H1 (cell line): ENCODE measurements around the gene PTPN2. TPM values are rescaled to one million over a fixed set of nuclear protein-coding genes. Genes with fewer than 3 reads are reported as not detected.

Experiments used
- CTCF ChIA-PET: fragments of 300-600 bp; sonication (Branson Sonifier 250); formaldehyde crosslinking; loops from one replicate; lab custom pipeline; 2021; ENCODE audit not compliant: partially characterized antibody; lab: Charles Lee
- POLR2A ChIA-PET: fragments of 300-600 bp; sonication (Branson Sonifier 250); formaldehyde crosslinking; loops from one replicate; lab custom pipeline; 2021; ENCODE audit warnings: inconsistent platforms; ENCODE audit not compliant: partially characterized antibody; lab: Charles Lee
- DNase-seq, 2 experiments: peaks; one replicate each; pipeline versions ENCODE4 v3.0.0 to v3.0.0-alpha.2; 2010 to 2022; ENCODE audit warnings: low spot score in 2 of 2, low read depth in 1 of 2, mixed read lengths in 1 of 2
- FAIRE-seq: peaks from 2 replicates; lab custom pipeline; 2011; peaks lifted over from hg19 to GRCh38; lab: Jason Lieb, UNC
- H2AFZ ChIP-seq: 2 replicates; pipeline ENCODE4 v1.8.1; 2012; ENCODE audit warnings: low read length, inconsistent platforms
- H2AK5ac ChIP-seq: 2 replicates; pipeline ENCODE4 v1.6.1; 2013; ENCODE audit warnings: low read depth, low read length
- H2BK120ac ChIP-seq: replicated peaks from 2 replicates; pipeline ENCODE3; 2013; ENCODE audit warnings: low read depth, low read length, inconsistent platforms
- H2BK12ac ChIP-seq: 2 replicates; pipeline ENCODE4 v1.6.1; 2013; ENCODE audit warnings: low read depth, low read length
- H2BK15ac ChIP-seq: 2 replicates; pipeline ENCODE4 v1.6.1; 2013; ENCODE audit warnings: low read length
- H2BK20ac ChIP-seq: 2 replicates; pipeline ENCODE4 v1.6.1; 2013; ENCODE audit warnings: low read length
- H2BK5ac ChIP-seq: 2 replicates; pipeline ENCODE4 v1.6.1; 2013; ENCODE audit warnings: low read depth, low read length
- H3K14ac ChIP-seq: 2 replicates; pipeline ENCODE4 v1.6.1; 2013; ENCODE audit warnings: inconsistent platforms; ENCODE audit not compliant: insufficient read length
- H3K18ac ChIP-seq: 2 replicates; pipeline ENCODE4 v1.6.1; 2013; ENCODE audit warnings: low read length; ENCODE audit errors: extremely low read depth
- H3K23ac ChIP-seq: 2 replicates; pipeline ENCODE4 v1.6.1; 2013; ENCODE audit warnings: inconsistent platforms; ENCODE audit not compliant: insufficient read length
- H3K23me2 ChIP-seq: 2 replicates; pipeline ENCODE4 v1.6.1; 2013; ENCODE audit warnings: low read depth, low read length
- H3K27ac ChIP-seq: 2 replicates; pipeline ENCODE4 v1.6.1; 2011; ENCODE audit warnings: low read depth, low read length, inconsistent platforms
- H3K27me3 ChIP-seq, 4 experiments: replicated peaks in 1 of 4; 1 replicate in 1 of 4; 2 replicates in 3 of 4; pipeline versions ENCODE4 v1.6.1 to v1.8.1; 2011 to 2013; ENCODE audit warnings: low read length in 3 of 4, mild to moderate bottlenecking in 3 of 4, inconsistent platforms in 2 of 4, mixed read lengths in 2 of 4, moderate library complexity in 1 of 4; ENCODE audit not compliant: control insufficient read depth in 3 of 4, insufficient read depth in 3 of 4; ENCODE audit errors: extremely low read depth in 1 of 4
- H3K36me3 ChIP-seq, 4 experiments: 2 replicates each; pipeline versions ENCODE4 v1.6.1 to v1.8.1; 2011 to 2013; ENCODE audit warnings: mild to moderate bottlenecking in 4 of 4, low read length in 3 of 4, moderate library complexity in 2 of 4, control low read depth in 1 of 4, inconsistent platforms in 1 of 4; ENCODE audit not compliant: insufficient read depth in 4 of 4, control insufficient read depth in 2 of 4
- H3K4ac ChIP-seq: replicated peaks from 2 replicates; pipeline ENCODE3; 2013; ENCODE audit warnings: low read length, low read depth, mixed read lengths, inconsistent platforms; ENCODE audit not compliant: insufficient read length
- H3K4me1 ChIP-seq, 4 experiments: replicated peaks in 1 of 4; 1 replicate in 1 of 4; 2 replicates in 3 of 4; pipeline versions ENCODE4 v1.6.1 to v1.8.1; 2011 to 2013; ENCODE audit warnings: low read length in 3 of 4, inconsistent platforms in 2 of 4, mixed read lengths in 1 of 4; ENCODE audit not compliant: insufficient read depth in 4 of 4, control insufficient read depth in 3 of 4
- H3K4me2 ChIP-seq, 2 experiments: 2 replicates each; pipeline versions ENCODE4 v1.6.1 to v1.8.1; 2011 to 2013; ENCODE audit warnings: low read depth in 2 of 2, low read length in 2 of 2, control low read depth in 1 of 2, inconsistent platforms in 1 of 2, mild to moderate bottlenecking in 1 of 2; ENCODE audit not compliant: insufficient read depth in 1 of 2
- H3K4me3 ChIP-seq, 4 experiments: fragments of 200-600, 300-600 bp in 1 of 4; sonication (generic), shearing (Covaris generic), sonication (Bioruptor Twin) in 1 of 4; 2 replicates each; pipeline versions ENCODE4 v1.5.1 to v1.8.1; 2011 to 2016; ENCODE audit warnings: low read length in 4 of 4, low read depth in 3 of 4, control low read depth in 2 of 4, inconsistent platforms in 2 of 4, mild to moderate bottlenecking in 2 of 4, mixed read lengths in 1 of 4, moderate library complexity in 1 of 4; ENCODE audit not compliant: insufficient read depth in 2 of 4; ENCODE audit errors: extremely low read depth in 1 of 4
- H3K56ac ChIP-seq: replicated peaks from 2 replicates; pipeline ENCODE3; 2013; ENCODE audit warnings: low read depth, mild to moderate bottlenecking, mixed read lengths, low read length, inconsistent platforms; ENCODE audit not compliant: insufficient read length
- H3K79me1 ChIP-seq: 2 replicates; pipeline ENCODE4 v1.6.1; 2013; ENCODE audit warnings: low read depth, low read length, control low read depth
- H3K79me2 ChIP-seq, 2 experiments: 2 replicates each; pipeline versions ENCODE4 v1.6.1 to v1.8.1; 2012 to 2013; ENCODE audit warnings: low read length in 2 of 2, mild to moderate bottlenecking in 2 of 2, inconsistent platforms in 1 of 2; ENCODE audit not compliant: insufficient read depth in 2 of 2, control insufficient read depth in 1 of 2
- H3K9ac ChIP-seq, 4 experiments: replicated peaks in 1 of 4; 1 replicate in 1 of 4; 2 replicates in 3 of 4; pipeline versions ENCODE4 v1.6.1 to v1.8.1; 2011 to 2013; ENCODE audit warnings: low read depth in 3 of 4, low read length in 3 of 4, control low read depth in 2 of 4, mild to moderate bottlenecking in 2 of 4, moderate library complexity in 2 of 4, inconsistent platforms in 1 of 4; ENCODE audit errors: extremely low read depth in 1 of 4
- H3K9me3 ChIP-seq, 2 experiments: 2 replicates each; pipeline versions ENCODE4 v1.6.1 to v1.8.1; 2012 to 2013; ENCODE audit warnings: mild to moderate bottlenecking in 2 of 2, moderate library complexity in 2 of 2, control low read depth in 1 of 2, inconsistent platforms in 1 of 2, low read depth in 1 of 2, low read length in 1 of 2, mixed read lengths in 1 of 2; ENCODE audit not compliant: insufficient read depth in 2 of 2
- H4K20me1 ChIP-seq, 2 experiments: replicated peaks in 1 of 2; 2 replicates each; pipeline versions ENCODE3 to v1.8.1; 2011 to 2013; ENCODE audit warnings: inconsistent platforms in 2 of 2, low read length in 2 of 2, mild to moderate bottlenecking in 1 of 2; ENCODE audit not compliant: insufficient read depth in 2 of 2, control insufficient read depth in 1 of 2
- H4K5ac ChIP-seq: 2 replicates; pipeline ENCODE4 v1.6.1; 2013; ENCODE audit warnings: low read length, low read depth, mixed read lengths, inconsistent platforms; ENCODE audit not compliant: insufficient read length
- H4K8ac ChIP-seq: 2 replicates; pipeline ENCODE4 v1.8.0; 2013; ENCODE audit warnings: mild to moderate bottlenecking, moderate library complexity, low read length, inconsistent platforms; ENCODE audit not compliant: insufficient read depth; ENCODE audit errors: extremely low read depth
- H4K91ac ChIP-seq: replicated peaks from 2 replicates; pipeline ENCODE3; 2013; ENCODE audit warnings: low read length, mixed read lengths, inconsistent platforms; ENCODE audit not compliant: insufficient read length
- CHD2 ChIP-seq: IDR thresholded peaks from 2 replicates; pipeline ENCODE4 v1.6.1; 2012; ENCODE audit warnings: low read length, improper control_type of control experiment
- CREB1 ChIP-seq: IDR thresholded peaks from 2 replicates; pipeline ENCODE4 v1.6.1; 2012; ENCODE audit warnings: inconsistent platforms
- E2F6 ChIP-seq: IDR thresholded peaks from 2 replicates; pipeline ENCODE4 v1.6.1; 2012; ENCODE audit warnings: inconsistent platforms
- GABPA ChIP-seq: IDR thresholded peaks from 2 replicates; pipeline ENCODE4 v1.6.1; 2011; ENCODE audit warnings: mild to moderate bottlenecking, low read length, moderate library complexity, borderline replicate concordance; ENCODE audit not compliant: insufficient read depth
- HDAC2 ChIP-seq, 2 experiments: fragments of 300-600 bp in 1 of 2; sonication (generic) in 1 of 2; IDR thresholded peaks; 2 replicates each; pipeline ENCODE4 v1.6.1; 2011 to 2012; ENCODE audit warnings: low read depth in 2 of 2, low read length in 2 of 2, mild to moderate bottlenecking in 2 of 2, moderate library complexity in 2 of 2, borderline replicate concordance in 1 of 2, inconsistent platforms in 1 of 2
- KDM5A ChIP-seq: fragments of 200-600 bp; IDR thresholded peaks from 2 replicates; pipeline ENCODE4 v1.7.1; 2012; ENCODE audit warnings: mild to moderate bottlenecking, low read length, inconsistent platforms, mixed read lengths
- PHF8 ChIP-seq: fragments of 200-600 bp; sonication (generic); conservative IDR thresholded peaks from 2 replicates; pipeline ENCODE4 v1.7.1; 2012; ENCODE audit warnings: low read depth, mild to moderate bottlenecking, inconsistent platforms, low read length, moderate library complexity
- POLR2AphosphoS5 ChIP-seq: IDR thresholded peaks from 2 replicates; pipeline ENCODE4 v1.6.1; 2011; ENCODE audit warnings: low read depth, low read length
- SIN3A ChIP-seq, 2 experiments: IDR thresholded peaks in 1 of 2; conservative IDR thresholded peaks in 1 of 2; 2 replicates each; pipeline ENCODE4 v1.6.1; 2011 to 2012; ENCODE audit warnings: low read length in 2 of 2, improper control_type of control experiment in 1 of 2, low read depth in 1 of 2, mild to moderate bottlenecking in 1 of 2
- SIX5 ChIP-seq: IDR thresholded peaks from 2 replicates; pipeline ENCODE4 v1.6.1; 2011; ENCODE audit warnings: mild to moderate bottlenecking, low read depth, low read length
- TBP ChIP-seq: IDR thresholded peaks from 2 replicates; pipeline ENCODE4 v1.6.1; 2011; ENCODE audit warnings: low read depth, low read length, improper control_type of control experiment
- YY1 ChIP-seq: IDR thresholded peaks from 2 replicates; pipeline ENCODE4 v1.6.1; 2011; ENCODE audit warnings: low read depth, mild to moderate bottlenecking, low read length
- WGBS, 2 experiments: shearing (Covaris generic) in 1 of 2; methylation state at CpG; one replicate each; pipeline versions ENCODE4 v1.1.6 to v1.1.7; 2013 to 2015; ENCODE audit warnings: low lambda C conversion rate in 2 of 2, mixed read lengths in 2 of 2, inconsistent platforms in 1 of 2, low coverage in 1 of 2, missing lambda C conversion rate in 1 of 2; ENCODE audit not compliant: insufficient replicate concordance in 2 of 2, insufficient coverage in 1 of 2, insufficient read length in 1 of 2; ENCODE audit errors: extremely low coverage in 1 of 2, missing lambda C conversion rate in 1 of 2; 5-methylcytosine and 5-hydroxymethylcytosine counted together
- polyA plus RNA-seq, 7 experiments: library from polyadenylated mRNA; depleted of rRNA in 3 of 7; stranded (reverse) in 5 of 7; unstranded in 2 of 7; fragments of >200 nt in 5 of 7; fragments of 200-250 nt in 2 of 7; gene quantifications; 1 replicate in 5 of 7; 2 replicates in 1 of 7; 4 replicates in 1 of 7; pipeline versions ENCODE4 v1.2.1 to v1.2.3, GENCODE V29; 2011 to 2013; ENCODE audit warnings: missing spikeins in 2 of 7, mixed read lengths in 2 of 7
- total RNA-seq: library from RNA; stranded (reverse); fragmentation: NEBNext Ultra II Directional; extraction: Animal tissue kit (Norgen Biotek cat#: 25700); gene quantifications from 2 replicates; pipeline ENCODE4 v1.2.1, GENCODE V29; 2021

PTPN2 gene
- total and polyA plus RNA-seq, 2 of the 8 experiments (the other 6 are each of a cell fraction or from before 2014, with no cell fraction given): 16.4 to 54.0 TPM

- Histone ChIP-seq H2AFZ (no peak overlapping the region), H2BK5ac (no peak overlapping the region), H3K9me3 (no peaks in the 10 kb centered on the region), H3K9ac (no peak overlapping the region; a peak in 2 of 7 replicates), H4K5ac (no peak overlapping the region), H3K56ac (no peak overlapping the region), H3K27ac (no peak overlapping the region), H3K36me3 (peaks cover 0 to 8% (median 2%) of the 10 kb centered on the region in 4 experiments; a peak in 5 of 8 replicates), H2AK5ac (no peak overlapping the region), H2BK20ac (no peak overlapping the region), H3K4ac (no peak overlapping the region), H3K27me3 (no peaks in the 10 kb centered on the region), H3K4me2 (no peak overlapping the region), H2BK120ac (no peak overlapping the region), H4K91ac (no peak overlapping the region), H2BK15ac (no peak overlapping the region), H3K79me1 (peaks cover 4% of the 10 kb centered on the region), H4K20me1 (peaks cover 0 to 3% of the 10 kb centered on the region in 2 experiments), H3K4me3 (no peak overlapping the region), H2BK12ac (no peak overlapping the region), H3K79me2 (peaks cover 3 to 83% of the 10 kb centered on the region in 2 experiments; a peak in 2 of 4 replicates), H3K18ac (no peak overlapping the region), H3K23me2 (no peaks in the 10 kb centered on the region; the same call in 1 of the 2 replicates), H3K4me1 (peaks cover 0 to 2% (median 0%) of the 10 kb centered on the region in 4 experiments; a peak in 1 of 7 replicates), H3K14ac (no peak overlapping the region), H4K8ac (no peak overlapping the region), H3K23ac (no peak overlapping the region)
- DNase-seq: no peak
- POLR2A ChIA-PET: interaction anchor here (1.6 kb wide), 1 partner anchor 11 kb away, joined by 4 read pairs; no protein-coding TSS in a partner anchor
- CTCF ChIA-PET: no interaction called here
- whole genome bisulfite sequencing, 2 experiments: 91% methylated on average over 4 of the region's 4 CpGs; no CpG with 5 or more reads in 1 of the 2 experiments
- FAIRE-seq: no peak
- TF ChIP-seq SIN3A (conservative IDR thresholded peaks at IDR 0.05 in 1 of 2, IDR thresholded peaks at IDR 0.05 in 1 of 2; ENCODE audit: low read depth in 1 of 2, low read length in 2 of 2) (no peak), CHD2 (no peak), TBP (no peak), CREB1 (no peak), HDAC2 (IDR thresholded peaks at IDR 0.05; ENCODE audit: borderline replicate concordance in 1 of 2, low read depth in 2 of 2, low read length in 2 of 2) (no peak), PHF8 (no peak), KDM5A (no peak), E2F6 (no peak), POLR2AphosphoS5 (no peak), SIX5 (no peak), YY1 (no peak), GABPA (no peak)
These were observed 28.1 kb downstream of the PTPN2 start for GRCh38 chr18:12855916-12856315.
